Measurements from ENCODE around the gene TCAIM.

GRCh38 chr3:44395714-44396113 is 57.1 kb downstream of the TCAIM start:
- TF ChIP-seq POLR2A (IDR thresholded peaks at IDR 0.05) (no peak), CTCF (IDR thresholded peaks at IDR 0.05 in 4 of 5, conservative IDR thresholded peaks at IDR 0.05 in 1 of 5) (no peak)
